SJCRH30 (cell line): ENCODE results near the gene NMRK2. TPM values are rescaled to one million over a fixed set of nuclear protein-coding genes. Genes with fewer than 3 reads are reported as not detected.
"Not testable (repeated sequence)": the region's sequence is repeated elsewhere in the genome, so short reads cannot be mapped to it uniquely, and the experiment has no call there.

ENCODE experiments used
- DNase-seq, 2 experiments: peaks; one replicate each; pipeline ENCODE4 v3.0.0-alpha.2; 2015 to 2020
- H3K27ac ChIP-seq: fragments of 250-450 bp; sonication (Bioruptor Pico); 2 replicates; pipeline ENCODE4 v1.5.1; 2020; ENCODE audit warnings: mild to moderate bottlenecking, moderate library complexity
- H3K27me3 ChIP-seq: fragments of 250-450 bp; sonication (Bioruptor Pico); 2 replicates; pipeline ENCODE4 v1.5.1; 2020; ENCODE audit warnings: mild to moderate bottlenecking, moderate library complexity
- H3K36me3 ChIP-seq: fragments of 250-450 bp; sonication (Bioruptor Pico); 2 replicates; pipeline ENCODE4 v1.5.1; 2020; ENCODE audit warnings: mild to moderate bottlenecking, moderate library complexity
- H3K4me1 ChIP-seq: fragments of 250-450 bp; sonication (Bioruptor Pico); 2 replicates; pipeline ENCODE4 v1.5.1; 2020; ENCODE audit warnings: mild to moderate bottlenecking, moderate library complexity
- H3K4me3 ChIP-seq: fragments of 250-450 bp; sonication (Bioruptor Pico); 2 replicates; pipeline ENCODE4 v1.5.1; 2020; ENCODE audit warnings: mild to moderate bottlenecking, moderate library complexity
- H3K9me3 ChIP-seq: fragments of 250-450 bp; sonication (Bioruptor Pico); replicated peaks from 2 replicates; pipeline ENCODE4 v1.5.1; 2020; ENCODE audit warnings: mild to moderate bottlenecking, moderate library complexity
- total RNA-seq: library from RNA; depleted of rRNA; stranded (reverse); fragments of >200 nt; shearing (Covaris generic); gene quantifications from 2 replicates; pipeline ENCODE4 v1.2.3, GENCODE V29; 2014

NMRK2 gene
- total RNA-seq, 1 experiment from 2014 or later = 0.79 TPM

DNA sequence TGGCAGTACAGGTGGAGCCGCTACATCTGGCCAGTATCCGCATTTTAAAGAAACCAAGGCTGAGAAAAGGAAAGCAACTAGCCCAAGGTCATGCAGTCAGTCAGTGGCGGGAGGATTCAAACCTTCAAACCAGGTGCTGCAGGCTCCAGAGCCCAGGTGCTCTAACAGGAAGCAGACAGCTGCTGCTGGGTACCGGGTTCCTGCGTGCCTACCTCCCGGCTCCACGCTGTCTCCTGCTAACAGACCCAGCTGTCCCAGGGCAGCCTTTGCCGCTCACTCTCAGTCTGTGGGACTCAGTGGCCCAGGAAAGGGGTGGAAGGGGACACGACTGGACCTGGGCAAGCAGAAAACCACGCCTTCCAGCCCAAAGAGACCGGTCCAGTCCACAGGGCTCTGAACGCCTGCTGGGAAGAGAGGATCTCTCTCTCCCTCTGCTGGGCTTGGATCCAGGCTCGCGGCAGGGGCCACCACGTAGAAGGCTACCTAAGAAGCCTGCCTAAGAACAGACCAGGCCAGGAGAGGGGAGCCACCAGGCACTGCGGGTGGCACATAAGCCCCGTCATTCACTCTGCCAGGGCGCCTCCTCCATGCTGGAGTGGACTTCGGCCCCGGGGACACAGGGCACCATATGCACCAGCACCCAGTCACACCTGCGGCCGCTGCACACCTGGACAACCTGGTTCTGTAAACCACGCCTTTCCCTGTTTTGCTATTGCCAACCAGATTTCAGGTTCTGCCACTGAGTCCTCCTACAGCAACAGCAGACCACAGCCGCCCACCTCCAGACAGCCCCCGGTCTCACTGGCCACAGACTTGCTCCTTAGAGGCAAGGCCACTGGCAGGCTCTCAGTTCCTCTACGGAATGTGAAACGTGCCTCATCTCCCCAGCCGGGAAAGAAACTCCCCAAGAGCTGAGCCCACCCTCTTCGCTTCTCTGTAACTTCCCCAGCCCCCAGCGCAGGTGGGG lies 33.5 kb downstream of the NMRK2 start:
- Histone ChIP-seq H3K36me3 (peaks cover 30% of the 10 kb centered on the region), H3K4me1 (peaks cover 9% of the 10 kb centered on the region; the same call in 1 of the 2 replicates), H3K27ac (no peak overlapping the region), H3K27me3 (no peaks in the 10 kb centered on the region), H3K4me3 (no peak overlapping the region), H3K9me3 (no peaks in the 10 kb centered on the region)
- no peak for DNase-seq

DNA sequence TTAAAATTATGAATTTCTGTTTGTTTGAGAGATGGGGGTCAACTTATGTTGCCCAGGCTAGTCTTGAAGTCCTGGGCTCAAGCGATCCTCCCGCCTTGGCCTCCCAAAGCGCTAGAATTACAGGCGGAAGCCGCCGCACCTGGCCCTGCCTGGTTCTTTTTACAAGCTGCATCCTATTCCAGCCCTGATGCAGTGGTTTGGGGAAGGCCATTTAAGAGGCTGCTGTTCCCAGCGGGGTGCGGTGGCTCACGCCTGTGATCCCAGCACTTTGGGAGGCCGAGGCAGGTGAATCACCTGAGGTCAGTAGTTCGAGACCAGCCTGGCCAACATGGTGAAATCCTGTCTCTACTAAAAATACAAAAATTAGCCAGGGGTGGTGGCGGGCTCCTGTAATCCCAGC lies 35.1 kb downstream of the NMRK2 start:
- Histone ChIP-seq H3K27ac (peak overlapping the region; percentile 29), H3K36me3 (peaks cover 25% of the 10 kb centered on the region)
- not testable (repeated sequence) for DNase-seq, H3K9me3 ChIP-seq, H3K27me3 ChIP-seq, H3K4me1 ChIP-seq, H3K4me3 ChIP-seq

DNA sequence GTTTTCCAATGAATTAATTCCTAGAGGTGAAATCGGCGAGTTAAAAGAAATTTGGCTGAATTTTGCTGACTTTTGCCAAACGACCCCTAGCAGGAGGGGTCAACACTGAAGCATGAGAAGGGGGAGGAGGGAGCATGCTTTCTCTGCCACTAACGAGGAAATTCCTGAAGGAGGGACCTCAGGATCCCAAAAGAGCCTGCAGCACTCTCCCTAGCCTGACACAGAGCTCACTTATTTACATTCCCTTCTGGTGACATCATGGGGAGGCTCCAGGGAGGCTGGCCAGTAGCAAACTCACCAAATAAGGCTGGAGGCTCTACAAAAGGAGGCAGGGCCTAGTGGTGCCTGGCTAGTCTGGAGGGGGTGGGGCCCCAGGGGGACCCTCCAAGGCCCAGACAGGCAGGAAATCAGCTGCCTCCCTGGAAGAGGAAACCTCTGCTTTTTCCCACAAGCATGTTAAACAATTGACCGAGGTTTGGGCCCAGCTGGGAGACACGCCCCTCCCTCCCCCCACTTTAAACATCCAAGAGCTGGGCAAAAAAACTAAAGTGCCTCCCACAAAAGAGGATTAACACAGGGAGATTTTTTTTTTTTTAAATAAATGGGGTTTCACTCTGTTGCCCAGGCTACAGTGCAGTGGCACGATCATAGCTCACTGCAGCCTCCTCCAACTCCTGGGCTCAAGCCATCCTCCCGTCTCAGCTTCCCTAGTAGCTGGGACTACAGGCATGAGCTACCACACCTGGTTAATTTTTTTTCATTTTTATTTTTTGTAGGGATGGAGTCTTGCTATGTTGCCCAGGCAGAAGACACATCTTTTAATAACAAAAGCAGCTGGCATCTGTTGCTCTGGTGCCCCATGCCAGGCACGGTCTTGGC lies 35.9 kb downstream of the NMRK2 start:
- Histone ChIP-seq H3K27ac (peak overlapping the region; percentile 57), H3K4me1 (peaks cover 9% of the 10 kb centered on the region; the same call in 1 of the 2 replicates), H3K36me3 (peaks cover 17% of the 10 kb centered on the region), H3K27me3 (no peaks in the 10 kb centered on the region), H3K4me3 (no peak overlapping the region), H3K9me3 (no peaks in the 10 kb centered on the region)
- DNase-seq = peak; percentile 97 to 98

DNA sequence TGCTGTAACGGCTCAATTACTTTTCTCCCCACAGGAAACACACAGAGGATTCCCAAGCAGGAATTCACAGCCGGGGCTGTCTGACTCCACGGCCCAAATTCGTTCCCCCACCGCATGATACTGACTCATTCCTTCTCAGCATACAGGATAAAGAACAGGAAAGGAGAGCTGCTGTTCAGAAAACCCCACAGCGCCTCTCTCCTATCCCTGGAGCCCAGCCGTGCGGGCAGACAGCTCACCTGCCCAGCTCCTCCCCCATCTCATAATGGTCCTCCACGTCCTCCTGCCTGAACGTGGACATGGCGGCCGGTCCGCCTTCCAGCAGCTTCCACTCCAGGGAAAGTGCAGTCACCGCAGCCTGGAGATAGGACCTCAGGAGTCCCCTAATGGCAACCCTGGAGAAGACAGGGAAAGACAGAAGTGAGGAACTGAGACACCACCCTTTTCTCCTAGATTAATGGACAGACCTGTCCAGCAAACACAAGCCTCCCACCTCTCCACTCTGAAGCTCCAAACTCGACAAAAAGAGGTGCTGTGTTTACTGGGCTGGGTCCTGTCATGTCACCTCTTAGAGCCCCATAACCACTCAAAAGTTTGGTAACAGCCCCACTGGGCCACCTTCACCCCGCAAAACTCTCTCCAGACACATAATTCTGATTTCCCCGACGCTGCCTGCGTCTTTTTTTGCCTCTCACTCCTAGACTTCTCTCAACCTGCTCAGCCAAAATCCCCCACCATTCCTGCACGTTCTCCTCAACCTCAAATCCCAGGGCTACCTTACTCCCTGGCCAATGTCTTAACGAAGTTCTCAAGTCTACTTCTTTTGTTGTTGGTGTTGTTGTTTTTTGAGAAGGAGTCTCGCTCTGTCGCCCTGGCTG lies 36.8 kb downstream of the NMRK2 start:
- Histone ChIP-seq H3K4me3 (peak overlapping the region; percentile 93), H3K36me3 (peaks cover 15% of the 10 kb centered on the region), H3K27ac (peak overlapping the region; percentile 57), H3K27me3 (no peaks in the 10 kb centered on the region), H3K9me3 (no peaks in the 10 kb centered on the region), H3K4me1 (peaks cover 9% of the 10 kb centered on the region; the same call in 1 of the 2 replicates)
- no peak for DNase-seq

DNA sequence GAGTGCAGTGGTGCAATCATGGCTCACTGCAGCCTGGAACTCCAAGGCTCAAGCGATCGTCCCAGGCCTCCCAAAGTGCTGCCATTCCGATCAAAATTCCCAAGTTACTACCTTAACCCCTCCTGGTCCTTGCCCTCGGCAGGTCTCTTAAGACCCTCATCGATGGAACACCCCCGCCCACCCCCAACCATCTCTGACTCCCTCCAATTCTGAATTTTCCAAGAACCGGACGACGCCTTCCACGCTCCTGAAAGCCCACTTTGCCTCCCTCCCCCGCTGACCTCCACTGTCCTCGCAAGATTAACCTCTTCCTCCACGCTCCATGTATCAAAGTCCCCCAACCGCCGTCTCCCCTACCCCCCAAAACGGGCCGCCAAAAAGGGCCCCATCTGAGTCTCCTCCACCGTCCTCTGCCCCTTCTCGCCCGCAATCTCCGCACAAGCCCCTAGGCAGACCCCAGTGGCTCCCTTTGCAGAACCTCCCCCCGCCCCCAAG lies 37.5 kb downstream of the NMRK2 start:
- H3K4me1 ChIP-seq = peaks cover 9% of the 10 kb centered on the region; the same call in 1 of the 2 replicates
- no peaks in the 10 kb centered on the region for H3K27me3 ChIP-seq
- no peak for DNase-seq
- H3K36me3 ChIP-seq = peaks cover 17% of the 10 kb centered on the region
- no peaks in the 10 kb centered on the region for H3K9me3 ChIP-seq
- peak overlapping the region; percentile 93 for H3K4me3 ChIP-seq
- peak overlapping the region; percentile 57 for H3K27ac ChIP-seq

DNA sequence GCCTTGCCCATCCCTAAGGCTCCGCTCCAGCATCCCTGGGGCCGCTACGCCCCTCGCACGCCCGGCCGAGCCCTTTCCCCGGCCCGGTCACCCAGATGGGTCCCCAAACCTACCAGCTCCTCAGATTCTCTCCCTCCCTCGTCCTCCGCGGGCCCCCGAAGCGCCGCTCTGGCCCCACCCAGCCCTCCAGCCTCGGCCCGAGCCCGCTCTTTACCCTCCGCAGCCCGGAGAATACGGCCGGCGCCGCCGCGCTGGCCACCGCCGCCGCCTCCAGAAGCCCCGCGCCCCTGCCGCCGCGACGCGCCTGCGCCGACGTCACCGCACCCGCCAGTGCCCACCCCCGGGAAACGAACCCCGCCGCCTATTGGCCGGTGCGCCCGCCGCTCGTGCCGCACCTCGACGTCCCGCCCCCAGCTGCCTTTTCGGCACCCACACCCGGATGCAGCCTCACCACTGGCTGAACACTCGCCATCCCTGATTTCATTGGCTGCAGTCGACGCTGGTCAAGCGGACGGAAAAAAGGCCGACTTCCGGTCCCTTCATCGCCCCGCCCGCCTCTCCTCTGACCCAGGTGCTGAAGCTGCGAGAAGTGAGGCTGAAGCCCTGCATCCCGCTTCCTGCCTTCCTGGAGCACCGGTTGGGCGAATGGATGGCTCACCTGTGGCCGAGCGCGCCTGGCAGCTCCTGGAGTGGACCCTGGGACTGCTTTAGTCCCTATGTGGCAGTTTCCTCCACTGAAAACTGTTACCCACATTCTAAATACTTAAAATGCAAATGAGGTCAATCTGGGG lies 38.1 kb downstream of the NMRK2 start, which contains the start of gene DAPK3:
DAPK3 (minus strand) TSS at position 292 of the 791 bp plus-strand sequence. CDS start 1,364 bp downstream, outside the sequence.
- Histone ChIP-seq H3K36me3 (peaks cover 17% of the 10 kb centered on the region), H3K4me3 (peak within 1 kb of the TSS; percentile 93), H3K4me1 (peaks cover 9% of the 10 kb centered on the region; the same call in 1 of the 2 replicates), H3K9me3 (no peaks in the 10 kb centered on the region), H3K27me3 (no peaks in the 10 kb centered on the region), H3K27ac (peak within 1 kb of the TSS; percentile 57)
- DNase-seq = peak; percentile 97

DNA sequence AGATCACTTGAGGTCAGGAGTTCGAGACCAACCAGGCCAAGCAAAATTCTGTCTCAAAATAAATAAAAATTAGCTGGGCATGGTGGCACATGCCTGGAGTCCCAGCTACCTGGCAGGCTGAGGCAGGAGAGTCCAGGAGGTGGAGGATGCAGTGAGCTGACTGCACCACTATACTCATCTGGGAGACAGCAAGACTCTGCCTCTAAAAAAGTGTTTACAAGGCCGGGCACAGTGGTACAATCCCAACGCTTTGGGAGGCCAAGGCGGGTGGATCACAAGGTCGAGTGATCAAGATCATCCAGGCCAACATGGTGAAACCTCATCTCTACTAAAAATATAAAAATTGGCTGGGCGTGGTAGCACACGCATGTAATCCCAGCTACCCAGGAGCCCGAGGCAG lies 42.3 kb downstream of the NMRK2 start:
- H3K27ac ChIP-seq = no peak overlapping the region
- no peaks in the 10 kb centered on the region for H3K27me3 ChIP-seq
- no peaks in the 10 kb centered on the region for H3K9me3 ChIP-seq
- H3K4me1 ChIP-seq = no peaks in the 10 kb centered on the region
- H3K4me3 ChIP-seq = no peak overlapping the region
- peaks cover 52% of the 10 kb centered on the region for H3K36me3 ChIP-seq
- DNase-seq = no peak

DNA sequence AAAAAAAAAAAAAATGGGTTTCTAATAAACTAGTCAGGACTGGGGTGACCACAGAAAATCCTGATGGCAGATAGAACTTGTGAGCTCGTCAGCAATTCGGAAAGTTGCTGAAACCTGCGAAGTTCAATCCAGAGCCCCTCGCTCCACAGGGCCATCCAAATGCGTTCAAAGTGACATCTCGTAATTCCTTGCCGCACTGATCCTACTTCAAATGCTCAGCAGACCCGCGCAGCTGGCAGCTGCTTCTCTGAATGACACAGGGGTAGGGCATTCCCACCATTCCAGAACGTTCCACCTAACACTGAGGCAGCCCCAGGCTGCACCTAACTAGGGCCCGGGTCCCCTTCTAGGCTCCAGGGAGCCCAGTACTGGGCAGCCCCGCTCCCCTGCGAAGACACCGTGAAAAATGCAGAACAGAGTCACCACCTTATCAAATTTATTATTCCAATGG lies 42.8 kb downstream of the NMRK2 start:
- no peak overlapping the region for H3K4me3 ChIP-seq
- peaks cover 57% of the 10 kb centered on the region for H3K36me3 ChIP-seq
- no peaks in the 10 kb centered on the region for H3K27me3 ChIP-seq
- no peaks in the 10 kb centered on the region for H3K4me1 ChIP-seq
- H3K27ac ChIP-seq = no peak overlapping the region
- no peaks in the 10 kb centered on the region for H3K9me3 ChIP-seq
- no peak for DNase-seq

DNA sequence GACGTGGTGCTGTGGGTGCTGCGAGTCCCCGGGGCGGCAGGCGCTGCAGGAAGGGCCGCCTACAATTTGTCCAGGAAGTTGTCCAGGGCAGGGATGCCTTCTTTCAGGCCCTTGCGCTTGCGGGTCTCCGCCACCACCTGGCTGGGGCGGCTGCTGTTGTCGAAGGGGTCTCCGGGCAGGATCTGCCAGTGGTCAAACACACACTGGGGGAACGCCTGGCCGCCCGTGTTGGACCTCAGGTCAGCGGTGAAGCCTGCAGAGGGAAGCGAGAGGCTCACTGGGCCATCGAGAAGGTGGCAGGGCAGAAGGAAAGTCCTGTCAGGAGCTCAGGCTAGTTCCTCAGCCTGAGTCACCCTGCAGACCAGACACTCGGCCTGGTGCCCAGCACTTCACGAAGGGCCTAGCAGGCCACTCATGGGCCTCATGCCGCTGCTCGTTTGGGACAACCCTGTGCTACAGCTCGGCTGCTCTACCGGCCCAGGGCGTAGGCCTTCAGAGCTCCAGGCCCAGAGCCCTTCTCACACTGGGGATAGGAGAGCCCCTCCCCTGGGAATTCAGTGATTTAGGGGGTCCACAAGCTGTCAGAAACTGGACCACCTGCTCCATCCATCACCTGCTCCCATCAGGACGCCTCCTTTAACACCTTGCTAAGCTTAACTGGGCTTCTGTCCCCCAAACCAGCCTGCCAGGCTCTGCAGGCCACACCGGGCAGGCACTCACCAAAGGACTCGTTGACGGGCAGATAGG lies 43.8 kb downstream of the NMRK2 start:
- Histone ChIP-seq H3K27ac (no peak overlapping the region), H3K36me3 (peaks cover 67% of the 10 kb centered on the region), H3K9me3 (no peaks in the 10 kb centered on the region), H3K4me1 (no peaks in the 10 kb centered on the region), H3K4me3 (no peak overlapping the region), H3K27me3 (no peaks in the 10 kb centered on the region)
- DNase-seq = no peak

DNA sequence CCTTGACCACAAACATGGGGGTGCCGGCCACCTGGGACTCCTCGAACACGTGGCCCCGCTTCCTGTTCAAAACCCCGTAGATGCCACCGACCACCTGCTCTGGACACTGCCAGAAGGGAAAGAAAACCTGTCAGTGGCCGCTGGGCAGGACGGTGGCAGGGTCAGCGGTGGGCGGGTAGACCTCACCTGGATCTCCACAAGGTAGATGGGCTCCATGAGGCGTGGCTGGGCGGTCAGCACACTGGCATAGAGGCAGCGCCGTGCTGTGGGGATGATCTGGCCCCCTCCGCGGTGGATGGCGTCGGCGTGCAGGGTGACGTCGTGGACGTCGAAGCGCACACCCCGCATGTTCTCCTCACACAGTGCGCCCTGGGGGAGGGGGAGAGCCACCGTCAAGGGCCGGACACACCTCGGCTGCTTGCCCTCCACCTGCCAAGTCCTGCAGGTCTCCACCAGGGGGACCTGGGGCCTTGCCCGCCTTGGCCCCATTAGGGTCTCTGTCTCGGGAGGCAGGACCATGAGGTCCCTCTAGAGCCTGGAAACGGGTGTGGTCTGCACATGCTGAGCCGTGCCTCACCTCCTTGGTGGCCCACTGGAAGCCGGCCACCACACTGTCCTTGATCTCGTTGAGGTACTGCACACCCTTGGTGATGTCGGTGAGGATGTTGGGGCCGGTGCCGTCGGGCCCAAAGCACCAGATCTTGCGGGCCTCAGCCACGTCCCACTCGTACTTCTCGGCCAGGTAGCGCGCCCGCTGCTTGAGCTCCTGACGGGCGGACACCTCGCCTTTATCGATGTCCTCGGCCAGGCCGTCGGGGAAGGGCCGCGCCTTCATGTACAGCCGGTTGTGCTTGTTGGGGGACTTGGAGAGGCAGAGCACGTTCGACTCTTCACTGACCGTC lies 44.6 kb downstream of the NMRK2 start:
- no peaks in the 10 kb centered on the region for H3K4me1 ChIP-seq
- H3K27me3 ChIP-seq = no peaks in the 10 kb centered on the region
- H3K4me3 ChIP-seq = no peak overlapping the region
- H3K9me3 ChIP-seq = no peaks in the 10 kb centered on the region
- H3K27ac ChIP-seq = no peak overlapping the region
- DNase-seq = no peak
- H3K36me3 ChIP-seq = peaks cover 75% of the 10 kb centered on the region

DNA sequence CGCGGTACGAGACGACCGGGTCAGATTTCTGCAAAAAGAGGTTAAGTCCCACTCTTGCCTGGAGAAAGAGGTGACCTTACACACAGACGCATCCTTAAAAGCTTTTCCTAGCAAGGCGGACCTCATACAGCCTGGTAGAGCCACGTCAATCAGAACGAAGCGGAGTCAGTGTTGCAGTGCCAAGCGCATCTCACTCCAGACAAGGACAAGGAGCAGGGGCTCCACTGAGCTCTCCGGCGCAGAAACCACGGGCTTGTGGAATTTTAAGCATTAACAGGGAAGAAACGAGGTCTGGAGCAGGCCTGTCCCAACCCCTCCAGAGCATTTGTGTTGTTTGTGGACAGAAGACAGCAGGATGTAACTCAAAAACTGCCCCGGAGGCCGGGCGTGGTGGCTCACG lies 45.3 kb downstream of the NMRK2 start:
- no peak for DNase-seq
- H3K36me3 ChIP-seq = peaks cover 82% of the 10 kb centered on the region
- peaks cover 4% of the 10 kb centered on the region; the same call in 1 of the 2 replicates for H3K4me1 ChIP-seq
- no peaks in the 10 kb centered on the region for H3K27me3 ChIP-seq
- no peaks in the 10 kb centered on the region for H3K9me3 ChIP-seq
- no peak overlapping the region for H3K27ac ChIP-seq
- no peak overlapping the region for H3K4me3 ChIP-seq

DNA sequence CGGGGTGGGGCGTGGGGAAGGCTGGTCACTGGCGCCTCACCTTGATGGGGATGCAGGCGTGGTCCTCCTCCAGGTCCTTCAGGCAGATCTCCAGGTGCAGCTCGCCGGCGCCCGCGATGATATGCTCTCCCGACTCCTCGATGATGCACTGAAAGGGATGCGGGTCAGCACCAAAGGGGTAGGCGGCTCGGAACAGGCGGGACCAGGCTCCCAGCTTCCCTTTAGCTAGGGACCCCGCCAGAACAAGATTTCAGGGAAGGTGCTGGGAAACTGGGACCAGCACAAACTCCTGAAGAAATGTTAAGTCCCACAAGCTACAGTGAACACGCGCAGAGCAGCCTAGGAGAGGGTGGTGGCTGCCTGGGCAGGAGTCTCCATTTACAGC lies 46.4 kb downstream of the NMRK2 start:
- DNase-seq = no peak
- Histone ChIP-seq H3K27ac (no peak overlapping the region), H3K4me3 (no peak overlapping the region), H3K27me3 (no peaks in the 10 kb centered on the region), H3K4me1 (peaks cover 6% of the 10 kb centered on the region; the same call in 1 of the 2 replicates), H3K36me3 (peaks cover 93% of the 10 kb centered on the region), H3K9me3 (no peaks in the 10 kb centered on the region)
